SK-N-MC (cell line): ENCODE measurements around the gene KMT5B.

Source experiments
- EZH2 ChIP-seq: fragments of 200-600 bp; sonication (generic); IDR thresholded peaks from one replicate; pipeline ENCODE4 v1.6.1; 2017; ENCODE audit warnings: antibody characterized with exemption
- FOXP2 ChIP-seq: optimal IDR thresholded peaks from 2 replicates; pipeline ENCODE3; 2011; ENCODE audit warnings: mild to moderate bottlenecking, moderate library complexity; ENCODE audit not compliant: insufficient read depth; ENCODE audit errors: extremely low read length, control extremely low read depth
- POLR2AphosphoS5 ChIP-seq: IDR thresholded peaks from 2 replicates; pipeline ENCODE4 v1.6.1; 2012; ENCODE audit warnings: mild to moderate bottlenecking, low read depth, low read length, borderline replicate concordance

DNA sequence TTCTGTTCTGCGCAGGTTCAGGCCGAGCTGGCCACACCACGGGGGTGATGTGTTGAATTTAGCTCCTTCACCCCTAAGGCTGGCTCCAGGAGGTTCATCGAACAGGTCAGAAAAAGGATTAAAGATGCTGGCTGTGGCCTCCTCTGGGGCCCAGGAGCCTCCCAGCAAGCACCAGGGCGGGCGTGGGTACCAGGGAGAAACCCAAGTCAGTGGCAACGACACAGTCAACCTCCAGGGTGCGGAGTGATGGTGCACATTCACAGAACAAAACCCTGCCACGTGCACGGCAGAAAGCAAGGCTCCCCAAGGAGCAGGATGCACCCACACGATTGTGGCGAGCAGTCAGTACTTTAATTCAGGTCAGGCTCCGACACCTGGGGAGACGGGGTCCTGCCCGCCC is 47.9 kb upstream of the KMT5B start:
- TF ChIP-seq POLR2AphosphoS5 (no peak), EZH2 (no peak), FOXP2 (no peak)
